ENCODE measurements around the gene TYW1.
"Not testable (repeated sequence)": the region's sequence is repeated elsewhere in the genome, so short reads cannot be mapped to it uniquely, and the experiment has no call there.

DNA sequence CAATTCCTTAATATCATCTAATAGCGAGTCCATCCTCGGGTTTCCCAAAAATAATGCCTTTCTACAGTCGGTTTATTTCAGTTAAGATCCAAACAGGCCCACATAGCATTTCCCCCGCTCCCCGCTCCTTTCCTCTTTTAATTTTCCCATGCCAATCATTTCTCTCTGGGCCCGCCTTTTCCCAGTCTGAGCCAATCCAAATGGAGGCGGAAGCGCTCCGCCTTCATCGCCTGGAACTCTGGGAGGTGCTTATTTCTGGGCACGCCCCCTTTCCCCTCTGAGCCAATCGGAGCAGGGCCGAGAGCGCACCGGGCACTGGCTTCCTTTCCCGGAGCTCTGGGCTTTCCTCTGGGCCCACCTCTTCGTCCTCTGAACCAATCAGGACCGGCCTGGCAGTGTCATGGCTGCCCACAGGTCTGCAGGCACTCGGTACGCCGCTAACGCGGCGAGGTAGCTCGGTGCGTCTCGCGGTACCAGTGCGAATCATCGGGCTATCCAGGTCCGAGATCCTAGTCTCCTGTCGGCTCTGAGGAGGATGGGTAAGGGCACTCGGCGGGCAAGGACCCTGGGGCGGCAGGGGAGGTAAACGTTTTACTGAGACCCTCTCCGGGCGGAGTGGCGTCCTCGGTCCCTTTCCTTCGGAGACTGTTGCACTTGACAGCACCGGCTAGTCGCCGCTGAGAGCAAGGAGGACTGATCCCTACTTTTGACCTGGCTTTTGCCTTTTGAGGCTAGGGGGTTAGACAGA, at the start of gene TYW1:
- TF ChIP-seq, protein P1, sequence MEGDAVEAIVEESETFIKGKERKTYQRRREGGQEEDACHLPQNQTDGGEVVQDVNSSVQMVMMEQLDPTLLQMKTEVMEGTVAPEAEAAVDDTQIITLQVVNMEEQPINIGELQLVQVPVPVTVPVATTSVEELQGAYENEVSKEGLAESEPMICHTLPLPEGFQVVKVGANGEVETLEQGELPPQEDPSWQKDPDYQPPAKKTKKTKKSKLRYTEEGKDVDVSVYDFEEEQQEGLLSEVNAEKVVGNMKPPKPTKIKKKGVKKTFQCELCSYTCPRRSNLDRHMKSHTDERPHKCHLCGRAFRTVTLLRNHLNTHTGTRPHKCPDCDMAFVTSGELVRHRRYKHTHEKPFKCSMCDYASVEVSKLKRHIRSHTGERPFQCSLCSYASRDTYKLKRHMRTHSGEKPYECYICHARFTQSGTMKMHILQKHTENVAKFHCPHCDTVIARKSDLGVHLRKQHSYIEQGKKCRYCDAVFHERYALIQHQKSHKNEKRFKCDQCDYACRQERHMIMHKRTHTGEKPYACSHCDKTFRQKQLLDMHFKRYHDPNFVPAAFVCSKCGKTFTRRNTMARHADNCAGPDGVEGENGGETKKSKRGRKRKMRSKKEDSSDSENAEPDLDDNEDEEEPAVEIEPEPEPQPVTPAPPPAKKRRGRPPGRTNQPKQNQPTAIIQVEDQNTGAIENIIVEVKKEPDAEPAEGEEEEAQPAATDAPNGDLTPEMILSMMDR (conservative IDR thresholded peaks at IDR 0.05) = not testable (repeated sequence)
- TF ChIP-seq EZH2 (IDR thresholded peaks at IDR 0.05; ENCODE audit: low read depth) = not testable (repeated sequence)
